K562 (cell line): ENCODE measurements around the gene ACBD6. TPM values are rescaled to one million over a fixed set of nuclear protein-coding genes. Genes with fewer than 3 reads are reported as not detected.

ENCODE experiments used
- CBFB ChIP-seq: sonication (generic); formaldehyde crosslinking; IDR thresholded peaks from 2 replicates; pipeline ENCODE4 v1.4.0; 2020; ENCODE audit warnings: mild to moderate bottlenecking, missing genetic modification reagents
- EWSR1 ChIP-seq: fragments of 450-650 bp; IDR thresholded peaks from 2 replicates; pipeline ENCODE4 v1.6.1; 2018; ENCODE audit warnings: borderline replicate concordance, mild to moderate bottlenecking, low read depth, moderate library complexity; ENCODE audit not compliant: partially characterized antibody
- MCM7 ChIP-seq, 2 experiments: fragments of 450-650 bp; IDR thresholded peaks; 2 replicates each; pipeline ENCODE4 v1.6.1; 2016 to 2018
- MTA3 ChIP-seq: fragments of 450-650 bp; formaldehyde crosslinking; IDR thresholded peaks from 2 replicates; pipeline ENCODE4 v1.6.1; 2017; ENCODE audit warnings: mild to moderate bottlenecking, borderline replicate concordance
- NFRKB ChIP-seq: fragments of 450-650 bp; IDR thresholded peaks from 2 replicates; pipeline ENCODE4 v1.6.1; 2016; ENCODE audit warnings: low read depth
- NR3C1 ChIP-seq: sonication (generic); formaldehyde crosslinking; IDR thresholded peaks from 2 replicates; pipeline ENCODE4 v1.8.1; 2022; ENCODE audit warnings: missing genetic modification reagents
- PHTF2 ChIP-seq: fragments of 250-450 bp; sonication (Bioruptor Pico); IDR thresholded peaks from 2 replicates; pipeline ENCODE4 v1.5.0; 2021; ENCODE audit warnings: mild to moderate bottlenecking
- SIRT6 ChIP-seq: IDR thresholded peaks from one replicate; pipeline ENCODE4 v1.6.1; 2012; ENCODE audit warnings: low read depth, mild to moderate bottlenecking, control low read depth, inconsistent platforms, low read length, moderate library complexity
- SMARCA5 ChIP-seq: fragments of 450-650 bp; IDR thresholded peaks from 2 replicates; pipeline ENCODE4 v1.6.1; 2016
- TAL1 ChIP-seq: fragments of 450-650 bp; IDR thresholded peaks from 2 replicates; pipeline ENCODE4 v1.6.1; 2016; ENCODE audit warnings: mild to moderate bottlenecking
- ZNF311 ChIP-seq: fragments of 250-450 bp; sonication (Bioruptor Pico); IDR thresholded peaks from 2 replicates; pipeline ENCODE4 v1.4.0; 2020; ENCODE audit warnings: mild to moderate bottlenecking, moderate library complexity
- ZNF444 ChIP-seq: fragments of 250-450 bp; sonication (Bioruptor Pico); IDR thresholded peaks from 2 replicates; pipeline ENCODE4 v1.4.0; 2020; ENCODE audit warnings: mild to moderate bottlenecking, moderate library complexity
- polyA plus RNA-seq, 8 experiments: library from polyadenylated mRNA; depleted of rRNA in 4 of 8; stranded (reverse) in 5 of 8; unstranded in 3 of 8; fragments of >200 nt; fragmentation: Nextera tagmentation in 2 of 8; fragmentation: Illumina TruSeq in 1 of 8; extraction: Ambion mirVana in 2 of 8; extraction: Trizol in 1 of 8; gene quantifications; 2 replicates each; pipeline versions ENCODE4 v1.2.1 to v1.2.3, GENCODE V29; 2011 to 2014; ENCODE audit warnings: inconsistent platforms in 1 of 8, missing spikeins in 1 of 8
- total RNA-seq, 7 experiments: library from RNA; depleted of rRNA in 6 of 7; stranded (reverse); fragments of >200 nt in 6 of 7; fragmentation: Illumina TruSeq in 2 of 7; extraction: Trizol in 2 of 7; gene quantifications; 2 replicates each; pipeline versions ENCODE4 v1.2.1 to v1.2.3, GENCODE V29; 2011 to 2021; ENCODE audit warnings: low replicate concordance in 1 of 7
- TF ChIP-seq, protein P1 (sequence below): sonication (generic); formaldehyde crosslinking; IDR thresholded peaks from 2 replicates; pipeline ENCODE4 v1.8.0; 2022; ENCODE audit warnings: mild to moderate bottlenecking, missing genetic modification reagents
- TF ChIP-seq, protein P2 (sequence below), 3 experiments: fragments of 200-800 bp in 1 of 3; fragments of 250-450 bp in 1 of 3; fragments of 450-650 bp in 1 of 3; sonication (Bioruptor Pico) in 1 of 3; sonication (Bioruptor generic) in 1 of 3; formaldehyde crosslinking in 1 of 3; IDR thresholded peaks; 2 replicates each; pipeline versions ENCODE4 v1.6.1 to v1.8.0; 2016 to 2022; ENCODE audit warnings: mild to moderate bottlenecking in 2 of 3, missing genetic modification characterization in 2 of 3, missing compliant biosample characterization in 1 of 3, moderate library complexity in 1 of 3
- TF ChIP-seq, protein P3 (sequence below): sonication (generic); formaldehyde crosslinking; IDR thresholded peaks from 2 replicates; pipeline ENCODE4 v1.8.0; 2022; ENCODE audit warnings: missing genetic modification reagents, mild to moderate bottlenecking, moderate library complexity, borderline replicate concordance
- TF ChIP-seq, protein P4 (sequence below): fragments of 450-650 bp; formaldehyde crosslinking; conservative IDR thresholded peaks from 2 replicates; pipeline ENCODE4 v1.4.0; 2022; ENCODE audit warnings: mild to moderate bottlenecking, missing genetic modification characterization

ACBD6 gene
- total and polyA plus RNA-seq, 9 of the 15 experiments (the other 6 are each of a cell fraction or from before 2014, with no cell fraction given): 16.9 to 107 (median 77.7) TPM

DNA sequence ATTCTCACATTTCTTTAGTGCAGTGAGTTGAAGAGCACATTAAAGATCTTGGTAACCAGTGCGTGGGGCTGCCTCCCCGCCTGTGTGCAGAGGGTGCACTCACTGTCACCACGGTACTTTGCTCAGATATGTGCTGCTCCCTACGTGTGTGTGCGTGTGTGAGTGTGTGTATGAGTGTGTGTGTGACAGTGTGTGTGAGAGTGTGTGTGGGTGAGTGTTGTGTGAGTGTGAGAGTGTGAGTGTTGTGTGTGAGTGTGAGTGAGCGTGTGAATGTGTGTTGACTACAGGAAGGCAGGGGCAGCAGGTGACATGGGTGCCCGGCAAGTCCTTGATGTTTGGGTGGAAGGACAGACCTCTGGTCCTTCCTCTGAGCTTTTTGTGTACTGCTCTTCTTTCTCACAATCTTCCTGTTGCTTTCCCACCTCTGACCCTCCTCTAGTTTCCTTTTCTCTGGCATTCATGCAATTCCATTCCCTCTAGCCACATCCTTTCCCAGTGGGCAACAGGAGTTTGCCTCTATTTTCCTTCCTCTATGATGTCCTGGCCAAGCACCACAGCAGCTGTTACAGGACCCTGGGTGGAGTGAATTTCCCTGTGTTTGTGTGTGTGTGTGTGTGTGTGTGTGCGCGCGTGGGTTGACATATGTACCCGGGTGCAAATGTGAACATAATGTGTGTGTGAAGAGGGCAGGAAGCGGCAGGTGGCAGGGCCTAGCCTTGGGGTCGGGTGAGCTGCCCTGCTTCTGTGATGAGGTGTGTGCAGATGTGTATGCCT is 252.5 kb downstream of the ACBD6 start (continued):
- TF ChIP-seq, protein P1, sequence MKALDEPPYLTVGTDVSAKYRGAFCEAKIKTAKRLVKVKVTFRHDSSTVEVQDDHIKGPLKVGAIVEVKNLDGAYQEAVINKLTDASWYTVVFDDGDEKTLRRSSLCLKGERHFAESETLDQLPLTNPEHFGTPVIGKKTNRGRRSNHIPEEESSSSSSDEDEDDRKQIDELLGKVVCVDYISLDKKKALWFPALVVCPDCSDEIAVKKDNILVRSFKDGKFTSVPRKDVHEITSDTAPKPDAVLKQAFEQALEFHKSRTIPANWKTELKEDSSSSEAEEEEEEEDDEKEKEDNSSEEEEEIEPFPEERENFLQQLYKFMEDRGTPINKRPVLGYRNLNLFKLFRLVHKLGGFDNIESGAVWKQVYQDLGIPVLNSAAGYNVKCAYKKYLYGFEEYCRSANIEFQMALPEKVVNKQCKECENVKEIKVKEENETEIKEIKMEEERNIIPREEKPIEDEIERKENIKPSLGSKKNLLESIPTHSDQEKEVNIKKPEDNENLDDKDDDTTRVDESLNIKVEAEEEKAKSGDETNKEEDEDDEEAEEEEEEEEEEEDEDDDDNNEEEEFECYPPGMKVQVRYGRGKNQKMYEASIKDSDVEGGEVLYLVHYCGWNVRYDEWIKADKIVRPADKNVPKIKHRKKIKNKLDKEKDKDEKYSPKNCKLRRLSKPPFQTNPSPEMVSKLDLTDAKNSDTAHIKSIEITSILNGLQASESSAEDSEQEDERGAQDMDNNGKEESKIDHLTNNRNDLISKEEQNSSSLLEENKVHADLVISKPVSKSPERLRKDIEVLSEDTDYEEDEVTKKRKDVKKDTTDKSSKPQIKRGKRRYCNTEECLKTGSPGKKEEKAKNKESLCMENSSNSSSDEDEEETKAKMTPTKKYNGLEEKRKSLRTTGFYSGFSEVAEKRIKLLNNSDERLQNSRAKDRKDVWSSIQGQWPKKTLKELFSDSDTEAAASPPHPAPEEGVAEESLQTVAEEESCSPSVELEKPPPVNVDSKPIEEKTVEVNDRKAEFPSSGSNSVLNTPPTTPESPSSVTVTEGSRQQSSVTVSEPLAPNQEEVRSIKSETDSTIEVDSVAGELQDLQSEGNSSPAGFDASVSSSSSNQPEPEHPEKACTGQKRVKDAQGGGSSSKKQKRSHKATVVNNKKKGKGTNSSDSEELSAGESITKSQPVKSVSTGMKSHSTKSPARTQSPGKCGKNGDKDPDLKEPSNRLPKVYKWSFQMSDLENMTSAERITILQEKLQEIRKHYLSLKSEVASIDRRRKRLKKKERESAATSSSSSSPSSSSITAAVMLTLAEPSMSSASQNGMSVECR (CRISPR knock-in tag): no peak
- no peak for TF ChIP-seq TAL1
- TF ChIP-seq ZNF444 (CRISPR knock-in tag): no peak
- TF ChIP-seq MTA3: no peak
- no peak for TF ChIP-seq SIRT6
- TF ChIP-seq, protein P2, sequence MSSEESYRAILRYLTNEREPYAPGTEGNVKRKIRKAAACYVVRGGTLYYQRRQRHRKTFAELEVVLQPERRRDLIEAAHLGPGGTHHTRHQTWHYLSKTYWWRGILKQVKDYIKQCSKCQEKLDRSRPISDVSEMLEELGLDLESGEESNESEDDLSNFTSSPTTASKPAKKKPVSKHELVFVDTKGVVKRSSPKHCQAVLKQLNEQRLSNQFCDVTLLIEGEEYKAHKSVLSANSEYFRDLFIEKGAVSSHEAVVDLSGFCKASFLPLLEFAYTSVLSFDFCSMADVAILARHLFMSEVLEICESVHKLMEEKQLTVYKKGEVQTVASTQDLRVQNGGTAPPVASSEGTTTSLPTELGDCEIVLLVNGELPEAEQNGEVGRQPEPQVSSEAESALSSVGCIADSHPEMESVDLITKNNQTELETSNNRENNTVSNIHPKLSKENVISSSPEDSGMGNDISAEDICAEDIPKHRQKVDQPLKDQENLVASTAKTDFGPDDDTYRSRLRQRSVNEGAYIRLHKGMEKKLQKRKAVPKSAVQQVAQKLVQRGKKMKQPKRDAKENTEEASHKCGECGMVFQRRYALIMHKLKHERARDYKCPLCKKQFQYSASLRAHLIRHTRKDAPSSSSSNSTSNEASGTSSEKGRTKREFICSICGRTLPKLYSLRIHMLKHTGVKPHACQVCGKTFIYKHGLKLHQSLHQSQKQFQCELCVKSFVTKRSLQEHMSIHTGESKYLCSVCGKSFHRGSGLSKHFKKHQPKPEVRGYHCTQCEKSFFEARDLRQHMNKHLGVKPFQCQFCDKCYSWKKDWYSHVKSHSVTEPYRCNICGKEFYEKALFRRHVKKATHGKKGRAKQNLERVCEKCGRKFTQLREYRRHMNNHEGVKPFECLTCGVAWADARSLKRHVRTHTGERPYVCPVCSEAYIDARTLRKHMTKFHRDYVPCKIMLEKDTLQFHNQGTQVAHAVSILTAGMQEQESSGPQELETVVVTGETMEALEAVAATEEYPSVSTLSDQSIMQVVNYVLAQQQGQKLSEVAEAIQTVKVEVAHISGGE (CRISPR knock-in tag; IDR thresholded peaks at IDR 0.05): no peak
- no peak for TF ChIP-seq ZNF311 (CRISPR knock-in tag)
- TF ChIP-seq NR3C1 (CRISPR knock-in tag): no peak
- TF ChIP-seq, protein P3, sequence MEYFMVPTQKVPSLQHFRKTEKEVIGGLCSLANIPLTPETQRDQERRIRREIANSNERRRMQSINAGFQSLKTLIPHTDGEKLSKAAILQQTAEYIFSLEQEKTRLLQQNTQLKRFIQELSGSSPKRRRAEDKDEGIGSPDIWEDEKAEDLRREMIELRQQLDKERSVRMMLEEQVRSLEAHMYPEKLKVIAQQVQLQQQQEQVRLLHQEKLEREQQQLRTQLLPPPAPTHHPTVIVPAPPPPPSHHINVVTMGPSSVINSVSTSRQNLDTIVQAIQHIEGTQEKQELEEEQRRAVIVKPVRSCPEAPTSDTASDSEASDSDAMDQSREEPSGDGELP (CRISPR knock-in tag): no peak
- TF ChIP-seq SMARCA5: peak; percentile 26; the same call in 1 of the 2 replicates
- TF ChIP-seq EWSR1: no peak
- no peak for TF ChIP-seq PHTF2 (CRISPR knock-in tag)
- TF ChIP-seq CBFB (CRISPR knock-in tag): no peak
- no peak for TF ChIP-seq MCM7 (IDR thresholded peaks at IDR 0.05)
- TF ChIP-seq, protein P4, sequence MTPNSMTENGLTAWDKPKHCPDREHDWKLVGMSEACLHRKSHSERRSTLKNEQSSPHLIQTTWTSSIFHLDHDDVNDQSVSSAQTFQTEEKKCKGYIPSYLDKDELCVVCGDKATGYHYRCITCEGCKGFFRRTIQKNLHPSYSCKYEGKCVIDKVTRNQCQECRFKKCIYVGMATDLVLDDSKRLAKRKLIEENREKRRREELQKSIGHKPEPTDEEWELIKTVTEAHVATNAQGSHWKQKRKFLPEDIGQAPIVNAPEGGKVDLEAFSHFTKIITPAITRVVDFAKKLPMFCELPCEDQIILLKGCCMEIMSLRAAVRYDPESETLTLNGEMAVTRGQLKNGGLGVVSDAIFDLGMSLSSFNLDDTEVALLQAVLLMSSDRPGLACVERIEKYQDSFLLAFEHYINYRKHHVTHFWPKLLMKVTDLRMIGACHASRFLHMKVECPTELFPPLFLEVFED (CRISPR knock-in tag): no peak
- no peak for TF ChIP-seq NFRKB
